Kidney (tissue), 14 donors: ENCODE measurements around the gene DNAAF8. TPM values are rescaled to one million over a fixed set of nuclear protein-coding genes. Genes with fewer than 3 reads are reported as not detected.

Source experiments
- DNase-seq, 5 donors: peaks; one replicate each; pipeline ENCODE4 v3.0.0-alpha.2; 2013 to 2020
- FAIRE-seq: peaks from 2 replicates; lab custom pipeline; 2012; peaks lifted over from hg19 to GRCh38; lab: Jason Lieb, UNC
- H3K27ac ChIP-seq, 2 donors: one replicate each; pipeline ENCODE4 v1.7.0; 2013; ENCODE audit warnings: low read depth in 2 of 2, low read length in 2 of 2, inconsistent platforms in 1 of 2
- H3K27me3 ChIP-seq: one replicate; pipeline ENCODE4 v1.7.1; 2013; ENCODE audit warnings: low read length, inconsistent platforms; ENCODE audit not compliant: control insufficient read depth, insufficient read depth
- H3K36me3 ChIP-seq, 3 donors: one replicate each; pipeline versions ENCODE4 v1.7.0 to v1.7.1; 2013; ENCODE audit warnings: low read length in 3 of 3, control low read depth in 1 of 3, inconsistent platforms in 1 of 3; ENCODE audit not compliant: insufficient read depth in 3 of 3, control insufficient read depth in 2 of 3
- H3K4me1 ChIP-seq, 3 donors: one replicate each; pipeline versions ENCODE4 v1.7.0 to v1.7.1; 2013; ENCODE audit warnings: low read length in 3 of 3, inconsistent platforms in 1 of 3, low read depth in 1 of 3; ENCODE audit not compliant: control insufficient read depth in 2 of 3, insufficient read depth in 2 of 3
- H3K4me3 ChIP-seq, 3 donors: one replicate each; pipeline versions ENCODE4 v1.7.0 to v1.8.1; 2013; ENCODE audit warnings: low read length in 3 of 3, control low read depth in 1 of 3, inconsistent platforms in 1 of 3
- H3K9ac ChIP-seq, 3 donors: one replicate each; pipeline versions ENCODE4 v1.7.0 to v1.7.1; 2013; ENCODE audit warnings: low read length in 3 of 3, control low read depth in 1 of 3, inconsistent platforms in 1 of 3
- H3K9me3 ChIP-seq, 3 donors: one replicate each; pipeline versions ENCODE4 v1.7.0 to v1.7.1; 2013; ENCODE audit warnings: low read length in 3 of 3, control low read depth in 1 of 3, inconsistent platforms in 1 of 3; ENCODE audit not compliant: control insufficient read depth in 2 of 3, insufficient read depth in 1 of 3
- intact Hi-C: fragments of 100-400 bp; cut with DNase I; formaldehyde crosslinking; loops from one replicate; pipeline ENCODE4 v1.11.1; 2022
- polyA plus RNA-seq: library from polyadenylated mRNA; stranded (reverse); fragments of 350-450 nt; fragmentation: Illumina TruSeq; extraction: RNeasy Lipid Tissue Mini Kit (QIAGEN cat#74804); gene quantifications from one replicate; pipeline ENCODE4 v1.2.3, GENCODE V29; 2014; ENCODE audit warnings: low read depth, low replicate concordance; ENCODE audit not compliant: insufficient read depth
- total RNA-seq: library from RNA; stranded (reverse); fragmentation: NEBNext Ultra II Directional; extraction: Animal tissue kit (Norgen Biotek cat#: 25700); gene quantifications from one replicate; pipeline ENCODE4 v1.2.1, GENCODE V29; 2021
- TF ChIP-seq, protein P1 (sequence below): IDR thresholded peaks from 3 replicates; pipeline ENCODE4 v1.5.1; 2012; ENCODE audit warnings: mild to moderate bottlenecking, moderate library complexity, borderline replicate concordance; ENCODE audit not compliant: insufficient read depth; ENCODE audit errors: extremely low read depth
- donor health status: control.
- donor health status: control.
- donor health status: control.
- donor health status: control.
- donor health status: control.
- donor health status: DM: yes; HTN: yes; CAD: no.
- donor health status: Normal renal cell carcinoma (clear cell type).

The DNAAF8 gene
- total and polyA plus RNA-seq, 2 donors from 2014 or later: 1.8 to 4.0 TPM

DNA sequence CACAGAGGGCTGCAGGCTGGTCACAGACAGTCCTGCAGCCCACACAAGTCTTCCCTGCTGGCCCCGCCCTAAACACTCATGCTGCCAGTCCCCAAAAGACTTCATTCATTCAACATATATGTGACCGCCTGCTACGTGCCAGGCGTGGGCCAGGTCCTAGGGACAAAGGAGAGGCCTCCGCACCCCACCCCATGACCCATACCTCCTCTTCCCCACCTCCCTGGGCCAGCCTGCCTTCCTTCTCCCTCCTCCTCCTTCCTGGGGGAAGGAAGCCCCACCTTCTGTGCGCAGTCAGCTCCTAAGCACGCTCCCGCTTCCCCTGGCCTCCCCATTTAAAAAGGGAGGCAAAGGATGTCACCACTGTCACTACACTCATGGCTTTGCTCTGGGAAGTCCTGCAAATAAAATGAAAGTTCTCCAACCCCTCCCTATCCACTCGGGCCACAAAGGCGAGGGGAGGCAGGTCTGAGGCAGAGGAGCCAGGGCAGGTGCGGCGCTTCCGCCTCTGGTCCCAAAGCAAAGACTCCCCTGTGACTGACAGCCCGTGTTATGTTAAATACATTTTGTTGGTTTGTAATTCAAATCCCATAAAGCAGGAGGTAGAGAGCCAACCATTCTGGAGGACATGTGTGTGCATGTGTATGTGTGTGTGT lies 9.0 kb downstream of the DNAAF8 start:
- no peaks in the 10 kb centered on the region for H3K36me3 ChIP-seq
- intact Hi-C loops: no loop called here
- H3K27ac ChIP-seq: no peak overlapping the region
- H3K4me1 ChIP-seq: peaks cover 0 to 2% (median 0%) of the 10 kb centered on the region in 3 donors
- FAIRE-seq: no peak
- no peak overlapping the region for H3K9ac ChIP-seq
- H3K27me3 ChIP-seq: no peaks in the 10 kb centered on the region
- DNase-seq: no peak
- H3K9me3 ChIP-seq: no peaks in the 10 kb centered on the region
- no peak overlapping the region for H3K4me3 ChIP-seq
- TF ChIP-seq, protein P1, sequence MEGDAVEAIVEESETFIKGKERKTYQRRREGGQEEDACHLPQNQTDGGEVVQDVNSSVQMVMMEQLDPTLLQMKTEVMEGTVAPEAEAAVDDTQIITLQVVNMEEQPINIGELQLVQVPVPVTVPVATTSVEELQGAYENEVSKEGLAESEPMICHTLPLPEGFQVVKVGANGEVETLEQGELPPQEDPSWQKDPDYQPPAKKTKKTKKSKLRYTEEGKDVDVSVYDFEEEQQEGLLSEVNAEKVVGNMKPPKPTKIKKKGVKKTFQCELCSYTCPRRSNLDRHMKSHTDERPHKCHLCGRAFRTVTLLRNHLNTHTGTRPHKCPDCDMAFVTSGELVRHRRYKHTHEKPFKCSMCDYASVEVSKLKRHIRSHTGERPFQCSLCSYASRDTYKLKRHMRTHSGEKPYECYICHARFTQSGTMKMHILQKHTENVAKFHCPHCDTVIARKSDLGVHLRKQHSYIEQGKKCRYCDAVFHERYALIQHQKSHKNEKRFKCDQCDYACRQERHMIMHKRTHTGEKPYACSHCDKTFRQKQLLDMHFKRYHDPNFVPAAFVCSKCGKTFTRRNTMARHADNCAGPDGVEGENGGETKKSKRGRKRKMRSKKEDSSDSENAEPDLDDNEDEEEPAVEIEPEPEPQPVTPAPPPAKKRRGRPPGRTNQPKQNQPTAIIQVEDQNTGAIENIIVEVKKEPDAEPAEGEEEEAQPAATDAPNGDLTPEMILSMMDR: no peak

DNA sequence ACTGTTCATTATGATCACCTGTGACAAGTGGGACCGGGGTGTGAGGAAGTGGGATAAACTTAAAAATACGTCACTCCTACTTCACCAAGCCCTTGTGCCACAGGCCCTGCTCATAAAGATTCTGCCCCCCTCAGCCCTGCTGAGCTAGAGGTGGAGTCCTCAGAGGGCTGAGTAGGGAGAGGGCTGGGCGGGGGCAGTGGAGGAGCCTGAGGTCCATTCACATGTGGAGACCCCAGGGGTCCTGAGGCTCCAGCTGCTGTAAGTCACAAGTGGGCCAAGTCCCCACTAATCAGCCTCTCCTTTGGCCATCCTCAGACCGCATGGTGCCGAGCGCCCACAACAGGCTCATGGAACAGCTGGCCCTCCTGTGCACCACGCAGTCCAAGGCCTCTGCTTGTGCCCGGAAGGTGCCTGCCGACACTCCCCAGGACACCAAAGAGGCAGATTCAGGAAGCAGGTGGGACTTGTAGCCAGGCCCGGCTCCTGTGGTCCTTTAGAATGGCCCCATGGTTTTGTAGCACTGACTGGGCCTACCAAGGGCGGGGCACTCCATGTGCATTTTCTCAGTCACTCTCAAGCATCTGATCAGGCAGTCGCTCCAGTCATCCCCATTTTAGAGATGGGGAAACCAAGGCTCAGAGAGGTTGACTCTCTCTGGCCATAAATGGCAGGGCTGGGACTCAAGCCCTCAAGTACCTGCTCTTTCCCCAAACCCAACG lies 10.4 kb downstream of the DNAAF8 start:
- peaks cover 0 to 2% (median 0%) of the 10 kb centered on the region in 3 donors for H3K4me1 ChIP-seq
- no peak for FAIRE-seq
- no peak overlapping the region for H3K9ac ChIP-seq
- H3K27me3 ChIP-seq: no peaks in the 10 kb centered on the region
- TF ChIP-seq, protein P1: no peak
- no peak for DNase-seq
- no peaks in the 10 kb centered on the region for H3K9me3 ChIP-seq
- intact Hi-C loops: no loop called here
- no peak overlapping the region for H3K27ac ChIP-seq
- H3K36me3 ChIP-seq: no peaks in the 10 kb centered on the region
- no peak overlapping the region for H3K4me3 ChIP-seq

DNA sequence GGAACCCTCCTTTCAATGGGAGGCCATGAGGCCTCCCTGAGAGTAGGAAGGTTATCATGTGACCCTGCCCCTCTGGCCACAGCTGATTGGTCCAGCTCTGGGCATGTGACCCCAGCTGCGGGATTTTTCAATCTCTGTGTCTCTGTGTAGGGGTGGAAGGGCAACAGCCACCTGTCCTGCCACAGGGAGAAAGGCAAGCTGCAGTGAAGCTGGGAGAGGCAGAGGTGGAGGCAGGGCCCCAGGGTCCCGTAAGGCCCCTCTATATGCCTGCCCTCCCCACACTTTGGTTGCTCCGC lies 10.9 kb downstream of the DNAAF8 start:
- peaks cover 0 to 2% (median 0%) of the 10 kb centered on the region in 3 donors for H3K4me1 ChIP-seq
- no peak overlapping the region for H3K27ac ChIP-seq
- no peaks in the 10 kb centered on the region for H3K27me3 ChIP-seq
- intact Hi-C loops: no loop called here
- H3K9ac ChIP-seq: no peak overlapping the region
- FAIRE-seq: no peak
- H3K4me3 ChIP-seq: no peak overlapping the region
- no peaks in the 10 kb centered on the region for H3K36me3 ChIP-seq
- no peaks in the 10 kb centered on the region for H3K9me3 ChIP-seq
- DNase-seq: no peak
- TF ChIP-seq, protein P1: no peak
